Measurements from ENCODE around the gene LMBRD2. TPM values are rescaled to one million over a fixed set of nuclear protein-coding genes. Genes with fewer than 3 reads are reported as not detected.

The LMBRD2 gene
- total RNA-seq, 1 experiment from 2014 or later: 15.2 TPM

DNA sequence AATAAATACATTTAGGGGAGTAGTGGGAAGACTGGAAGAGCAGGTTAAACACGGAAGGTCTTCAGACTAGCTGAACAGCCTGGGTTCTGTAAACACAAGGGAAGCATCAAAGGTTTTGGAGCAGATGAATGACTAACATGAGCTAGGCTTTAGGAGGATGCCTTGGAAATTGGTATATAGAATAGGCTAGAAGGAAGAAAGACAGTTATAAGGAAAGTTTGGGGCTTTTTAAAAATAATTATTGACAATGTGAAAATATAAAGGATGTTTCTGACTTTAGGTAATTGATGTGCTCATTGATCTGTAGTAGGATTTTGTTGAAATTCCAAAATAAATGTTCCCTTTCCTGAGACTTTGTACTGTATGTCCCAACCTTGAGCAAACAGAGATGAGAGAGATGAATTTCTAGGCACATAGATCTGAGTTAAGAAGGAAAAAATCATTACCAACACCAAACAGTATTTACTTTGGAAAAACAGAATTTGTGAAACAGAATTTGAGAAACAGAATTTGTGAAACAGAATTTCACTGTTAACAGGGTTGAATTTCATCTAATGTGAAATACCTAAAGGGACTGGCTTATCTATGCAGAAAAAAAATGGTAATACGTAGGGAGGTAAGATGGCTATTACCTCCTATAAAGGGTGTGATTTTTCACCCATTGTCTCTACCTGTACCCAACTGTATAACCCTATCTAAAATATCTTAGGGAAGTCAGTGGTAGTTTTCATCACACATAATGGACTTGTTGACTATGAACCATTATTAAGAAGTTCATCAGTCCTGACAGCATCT lies 29.1 kb upstream of the LMBRD2 start:
- no peaks in the 10 kb centered on the region for H3K36me3 ChIP-seq (ENCODE audit: control insufficient read depth, insufficient read depth, low read length)
- BruUV-seq (replicated peaks): no TSS peak
- CTCF ChIA-PET: interaction anchor here (0.9 to 1.7 kb wide), 3 partner anchors 19 to 102 kb away, joined by 3 to 5 read pairs (median 4); partner anchors contain the start of gene NADK2

DNA sequence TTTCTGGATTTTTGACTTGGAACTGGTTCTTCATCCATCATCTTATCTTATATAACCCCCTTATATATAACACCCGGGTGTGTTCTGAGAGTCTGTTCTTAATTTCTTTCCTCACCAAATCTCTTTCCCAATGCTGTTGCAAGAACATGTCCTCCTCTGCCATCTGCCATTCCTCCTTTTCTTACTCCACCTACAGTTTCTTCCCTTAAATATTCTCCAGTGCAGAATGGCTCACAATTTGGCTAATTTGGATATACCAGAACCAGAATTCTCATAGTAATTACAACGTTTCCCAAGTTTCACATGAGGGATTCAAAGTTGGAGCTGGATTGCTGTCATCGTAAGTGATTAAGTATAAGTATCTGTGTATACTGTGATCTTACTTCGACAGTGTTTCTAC lies 28.3 kb upstream of the LMBRD2 start:
- no peaks in the 10 kb centered on the region for H3K27me3 ChIP-seq (replicated peaks; ENCODE audit: control insufficient read depth, insufficient read depth, low read length)
- TF ChIP-seq, protein P1, sequence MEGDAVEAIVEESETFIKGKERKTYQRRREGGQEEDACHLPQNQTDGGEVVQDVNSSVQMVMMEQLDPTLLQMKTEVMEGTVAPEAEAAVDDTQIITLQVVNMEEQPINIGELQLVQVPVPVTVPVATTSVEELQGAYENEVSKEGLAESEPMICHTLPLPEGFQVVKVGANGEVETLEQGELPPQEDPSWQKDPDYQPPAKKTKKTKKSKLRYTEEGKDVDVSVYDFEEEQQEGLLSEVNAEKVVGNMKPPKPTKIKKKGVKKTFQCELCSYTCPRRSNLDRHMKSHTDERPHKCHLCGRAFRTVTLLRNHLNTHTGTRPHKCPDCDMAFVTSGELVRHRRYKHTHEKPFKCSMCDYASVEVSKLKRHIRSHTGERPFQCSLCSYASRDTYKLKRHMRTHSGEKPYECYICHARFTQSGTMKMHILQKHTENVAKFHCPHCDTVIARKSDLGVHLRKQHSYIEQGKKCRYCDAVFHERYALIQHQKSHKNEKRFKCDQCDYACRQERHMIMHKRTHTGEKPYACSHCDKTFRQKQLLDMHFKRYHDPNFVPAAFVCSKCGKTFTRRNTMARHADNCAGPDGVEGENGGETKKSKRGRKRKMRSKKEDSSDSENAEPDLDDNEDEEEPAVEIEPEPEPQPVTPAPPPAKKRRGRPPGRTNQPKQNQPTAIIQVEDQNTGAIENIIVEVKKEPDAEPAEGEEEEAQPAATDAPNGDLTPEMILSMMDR (IDR thresholded peaks at IDR 0.05; ENCODE audit: insufficient read depth in 1 of 2, low read depth in 1 of 2, low read length in 1 of 2, severe bottlenecking in 1 of 2, unreplicated experiment in 1 of 2): no peak
- no TSS peak for BruUV-seq (replicated peaks)
- H3K4me3 ChIP-seq (ENCODE audit: low read depth, low read length): no peak overlapping the region
- CTCF ChIA-PET: interaction anchor here (0.9 to 1.7 kb wide), 3 partner anchors 19 to 101 kb away, joined by 3 to 5 read pairs (median 4); partner anchors contain the start of gene NADK2
- H3K36me3 ChIP-seq (ENCODE audit: control insufficient read depth, insufficient read depth, low read length): no peaks in the 10 kb centered on the region
- Mint-ChIP-seq H3K27ac (ENCODE audit: unreplicated experiment) (peak overlapping the region; percentile 50), H3K9me3 (ENCODE audit: unreplicated experiment) (no peaks in the 10 kb centered on the region), H3K4me1 (ENCODE audit: low read depth, unreplicated experiment) (peaks cover 37% of the 10 kb centered on the region), H3K4me3 (ENCODE audit: unreplicated experiment) (peak overlapping the region; percentile 41), H3K36me3 (ENCODE audit: insufficient read depth, unreplicated experiment) (peaks cover 93% of the 10 kb centered on the region), H3K27me3 (ENCODE audit: insufficient read depth, unreplicated experiment) (no peaks in the 10 kb centered on the region)
- POLR2A ChIA-PET: no interaction called here
- DNase-seq: no peak
- peaks cover 27% of the 10 kb centered on the region for H3K4me1 ChIP-seq
- peaks cover 4% of the 10 kb centered on the region; the same call in 1 of the 2 replicates for H3K9me3 ChIP-seq
- intact Hi-C loops (cut with micrococcal nuclease; ENCODE audit: unreplicated experiment): loop anchor here (2.0 kb wide), 1 partner anchor 23 kb away; no protein-coding TSS in a partner anchor

More for the DNA sequence above, 29.1 kb upstream of the LMBRD2 start:
- Mint-ChIP-seq H3K4me1 (ENCODE audit: low read depth, unreplicated experiment) (peaks cover 29% of the 10 kb centered on the region), H3K36me3 (ENCODE audit: insufficient read depth, unreplicated experiment) (peaks cover 93% of the 10 kb centered on the region), H3K27ac (ENCODE audit: unreplicated experiment) (peak overlapping the region; percentile 50), H3K4me3 (ENCODE audit: unreplicated experiment) (peak overlapping the region; percentile 41), H3K9me3 (ENCODE audit: unreplicated experiment) (peaks cover 2% of the 10 kb centered on the region), H3K27me3 (ENCODE audit: insufficient read depth, unreplicated experiment) (no peaks in the 10 kb centered on the region)
- peak in 1 of 2 experiments; percentile 48 for DNase-seq
- no peak overlapping the region for H3K4me3 ChIP-seq (ENCODE audit: low read depth, low read length)
- H3K9me3 ChIP-seq: peaks cover 4% of the 10 kb centered on the region; the same call in 1 of the 2 replicates
- H3K4me1 ChIP-seq: peaks cover 27% of the 10 kb centered on the region
- no peaks in the 10 kb centered on the region for H3K27me3 ChIP-seq (replicated peaks; ENCODE audit: control insufficient read depth, insufficient read depth, low read length)
- intact Hi-C loops (cut with micrococcal nuclease; ENCODE audit: unreplicated experiment): loop anchor here (2.0 kb wide), 1 partner anchor 24 kb away; no protein-coding TSS in a partner anchor
- POLR2A ChIA-PET: no interaction called here
- TF ChIP-seq, protein P1 (IDR thresholded peaks at IDR 0.05; ENCODE audit: insufficient read depth in 1 of 2, low read depth in 1 of 2, low read length in 1 of 2, severe bottlenecking in 1 of 2, unreplicated experiment in 1 of 2): no peak

DNA sequence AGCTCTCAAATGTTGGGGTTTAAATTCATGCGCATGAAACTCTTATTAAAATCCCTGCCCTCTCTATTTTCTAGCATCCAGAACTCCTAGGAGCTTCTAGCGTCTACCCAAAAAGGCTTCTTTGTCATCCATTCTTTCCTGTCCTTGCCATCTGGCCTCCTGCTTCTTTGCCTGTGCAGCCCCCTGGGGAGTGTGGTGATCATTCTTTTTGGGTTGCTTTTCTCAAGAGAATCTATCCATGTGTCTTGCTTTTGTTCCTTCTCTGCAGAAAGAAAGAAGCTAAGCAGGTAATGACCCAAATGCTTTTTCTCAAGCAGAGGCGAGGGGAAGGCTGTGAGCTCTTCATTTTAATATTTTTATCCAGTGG lies 26.8 kb upstream of the LMBRD2 start:
- CTCF ChIA-PET: interaction anchor here (0.6 to 1.6 kb wide), 7 partner anchors 18 to 130 kb away, joined by 3 to 30 read pairs (median 4); partner anchors contain the start of genes NADK2 and SKP2
- Mint-ChIP-seq H3K27ac (ENCODE audit: unreplicated experiment) (peak overlapping the region; percentile 30), H3K4me3 (ENCODE audit: unreplicated experiment) (no peak overlapping the region), H3K4me1 (ENCODE audit: low read depth, unreplicated experiment) (peaks cover 44% of the 10 kb centered on the region), H3K9me3 (ENCODE audit: unreplicated experiment) (no peaks in the 10 kb centered on the region), H3K27me3 (ENCODE audit: insufficient read depth, unreplicated experiment) (no peaks in the 10 kb centered on the region), H3K36me3 (ENCODE audit: insufficient read depth, unreplicated experiment) (peaks cover 93% of the 10 kb centered on the region)
- H3K27me3 ChIP-seq (replicated peaks; ENCODE audit: control insufficient read depth, insufficient read depth, low read length): no peaks in the 10 kb centered on the region
- intact Hi-C loops (cut with micrococcal nuclease; ENCODE audit: unreplicated experiment): loop anchor here (1.0 kb wide), 4 partner anchors 63 to 220 kb away; partner anchors contain the start of gene NADK2
- no TSS peak for BruUV-seq (replicated peaks)
- peaks cover 27% of the 10 kb centered on the region for H3K4me1 ChIP-seq
- 0 out of 2 replicates have a peak, but pooled peaks cover 1% of the 10 kb centered on the region for H3K36me3 ChIP-seq (ENCODE audit: control insufficient read depth, insufficient read depth, low read length)
- TF ChIP-seq, protein P1 (IDR thresholded peaks at IDR 0.05; ENCODE audit: insufficient read depth in 1 of 2, low read depth in 1 of 2, low read length in 1 of 2, severe bottlenecking in 1 of 2, unreplicated experiment in 1 of 2): no peak
- POLR2A ChIA-PET: no interaction called here
- no peak for DNase-seq
- no peak overlapping the region for H3K4me3 ChIP-seq (ENCODE audit: low read depth, low read length)
- H3K9me3 ChIP-seq: peaks cover 4% of the 10 kb centered on the region; the same call in 1 of the 2 replicates

All from Caco-2 (cell line).